ENCODE data around the gene DENND2C.

Gene DENND2C

GRCh38 chr1:114607223-114607622 lies 62.6 kb downstream of the DENND2C start:
- TF ChIP-seq, protein P1, sequence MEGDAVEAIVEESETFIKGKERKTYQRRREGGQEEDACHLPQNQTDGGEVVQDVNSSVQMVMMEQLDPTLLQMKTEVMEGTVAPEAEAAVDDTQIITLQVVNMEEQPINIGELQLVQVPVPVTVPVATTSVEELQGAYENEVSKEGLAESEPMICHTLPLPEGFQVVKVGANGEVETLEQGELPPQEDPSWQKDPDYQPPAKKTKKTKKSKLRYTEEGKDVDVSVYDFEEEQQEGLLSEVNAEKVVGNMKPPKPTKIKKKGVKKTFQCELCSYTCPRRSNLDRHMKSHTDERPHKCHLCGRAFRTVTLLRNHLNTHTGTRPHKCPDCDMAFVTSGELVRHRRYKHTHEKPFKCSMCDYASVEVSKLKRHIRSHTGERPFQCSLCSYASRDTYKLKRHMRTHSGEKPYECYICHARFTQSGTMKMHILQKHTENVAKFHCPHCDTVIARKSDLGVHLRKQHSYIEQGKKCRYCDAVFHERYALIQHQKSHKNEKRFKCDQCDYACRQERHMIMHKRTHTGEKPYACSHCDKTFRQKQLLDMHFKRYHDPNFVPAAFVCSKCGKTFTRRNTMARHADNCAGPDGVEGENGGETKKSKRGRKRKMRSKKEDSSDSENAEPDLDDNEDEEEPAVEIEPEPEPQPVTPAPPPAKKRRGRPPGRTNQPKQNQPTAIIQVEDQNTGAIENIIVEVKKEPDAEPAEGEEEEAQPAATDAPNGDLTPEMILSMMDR (IDR thresholded peaks at IDR 0.05; ENCODE audit: low read depth, low read length, missing control alignments): no peak
- no peak for DNase-seq (ENCODE audit: low read depth)
- no peak overlapping the region for H3K4me3 ChIP-seq (ENCODE audit: low read depth, low read length)
- in situ Hi-C loops (cut with HindIII; ENCODE audit: low sequenced_read_pairs): loop anchor here (10.0 kb wide), 1 partner anchor 58 kb away; no protein-coding TSS in a partner anchor

- DNase-seq (ENCODE audit: low read depth): no peak
- TF ChIP-seq, protein P1 (IDR thresholded peaks at IDR 0.05; ENCODE audit: low read depth, low read length, missing control alignments): no peak
- H3K4me3 ChIP-seq (ENCODE audit: low read depth, low read length): no peak overlapping the region
- in situ Hi-C loops (cut with HindIII; ENCODE audit: low sequenced_read_pairs): no loop called here
These were observed 71.9 kb downstream of the DENND2C start for GRCh38 chr1:114597949-114598348.

DNA sequence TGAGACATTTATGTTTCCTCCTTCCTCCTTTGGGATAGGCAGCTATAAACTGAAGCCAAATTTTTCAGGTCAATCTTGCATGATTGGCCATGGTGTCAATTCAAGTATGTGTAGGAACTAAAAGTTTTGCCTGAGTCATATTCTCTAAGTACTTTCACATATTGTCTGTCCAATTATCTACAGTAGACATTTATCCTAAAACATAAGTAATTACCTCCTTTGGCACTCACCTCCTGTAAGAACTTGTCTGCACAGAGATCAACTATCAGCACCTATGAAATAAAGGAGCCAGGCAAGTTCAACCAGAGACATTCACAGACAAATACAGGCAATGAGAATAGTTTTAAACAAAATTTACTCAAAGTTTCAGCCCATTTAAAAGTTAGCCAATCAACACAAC lies 74.2 kb downstream of the DENND2C start:
- no peak overlapping the region for H3K4me3 ChIP-seq (ENCODE audit: low read depth, low read length)
- in situ Hi-C loops (cut with HindIII; ENCODE audit: low sequenced_read_pairs): no loop called here
- TF ChIP-seq, protein P1 (IDR thresholded peaks at IDR 0.05; ENCODE audit: low read depth, low read length, missing control alignments): no peak
- no peak for DNase-seq (ENCODE audit: low read depth)

DNA sequence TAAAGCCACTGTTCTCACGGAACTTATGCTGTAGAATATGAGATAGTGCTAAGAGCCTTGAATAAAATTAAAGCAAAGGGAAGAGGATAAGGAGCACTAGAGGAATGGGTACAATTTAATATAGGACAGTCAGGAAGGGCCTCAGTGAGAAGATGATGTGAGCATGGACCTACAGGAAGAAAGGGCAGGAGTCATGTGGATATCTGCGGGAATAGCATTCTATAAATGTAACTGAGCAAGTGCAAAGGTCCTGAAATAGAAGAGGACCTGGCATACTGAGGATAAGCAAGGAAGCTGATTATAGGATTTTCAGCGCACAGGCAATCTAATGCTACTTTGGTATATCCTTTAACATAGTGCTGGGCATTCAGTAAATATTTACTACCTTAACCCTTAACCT lies 75.8 kb downstream of the DENND2C start:
- TF ChIP-seq, protein P1 (IDR thresholded peaks at IDR 0.05; ENCODE audit: low read depth, low read length, missing control alignments): no peak
- H3K4me3 ChIP-seq (ENCODE audit: low read depth, low read length): no peak overlapping the region
- no peak for DNase-seq (ENCODE audit: low read depth)
- in situ Hi-C loops (cut with HindIII; ENCODE audit: low sequenced_read_pairs): no loop called here

- no peak overlapping the region for H3K4me3 ChIP-seq (ENCODE audit: low read depth, low read length)
- in situ Hi-C loops (cut with HindIII; ENCODE audit: low sequenced_read_pairs): no loop called here
- TF ChIP-seq, protein P1 (IDR thresholded peaks at IDR 0.05; ENCODE audit: low read depth, low read length, missing control alignments): no peak
- DNase-seq (ENCODE audit: low read depth): no peak
These were observed 80.7 kb downstream of the DENND2C start for GRCh38 chr1:114589122-114589521.

DNA sequence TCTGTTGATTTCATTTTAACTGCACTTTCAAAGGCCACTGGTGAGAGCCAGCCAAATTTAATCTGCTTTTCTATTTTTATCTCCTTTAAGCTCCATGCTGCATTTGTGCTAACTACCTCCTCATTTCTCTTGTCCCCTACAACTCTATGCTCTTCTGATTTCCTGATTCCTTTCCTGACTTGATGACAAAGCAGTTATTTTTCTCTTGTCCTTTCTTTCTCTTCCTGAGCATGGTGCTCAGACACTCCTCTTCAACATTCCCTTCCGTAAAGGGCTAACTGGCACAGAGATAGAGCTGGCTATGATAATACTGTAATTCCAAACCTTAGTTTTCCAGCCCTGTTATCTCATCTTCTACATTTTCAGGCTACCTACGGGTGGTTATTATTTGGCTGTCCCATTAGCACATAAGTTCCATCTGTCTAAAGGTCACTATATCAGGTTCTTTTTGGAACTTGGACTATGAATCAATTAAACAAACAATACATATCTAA lies 81.6 kb downstream of the DENND2C start:
- TF ChIP-seq, protein P1 (IDR thresholded peaks at IDR 0.05; ENCODE audit: low read depth, low read length, missing control alignments): no peak
- no peak for DNase-seq (ENCODE audit: low read depth)
- no peak overlapping the region for H3K4me3 ChIP-seq (ENCODE audit: low read depth, low read length)
- in situ Hi-C loops (cut with HindIII; ENCODE audit: low sequenced_read_pairs): no loop called here
